Measurements from ENCODE around the gene ANXA4. TPM values are rescaled to one million over a fixed set of nuclear protein-coding genes. Genes with fewer than 3 reads are reported as not detected.
A peak's percentile ranks its signal among the peaks of the same experiment; 100 is the strongest.

Gene ANXA4
- total RNA-seq, 1 experiment from 2014 or later = 51.1 TPM

DNA sequence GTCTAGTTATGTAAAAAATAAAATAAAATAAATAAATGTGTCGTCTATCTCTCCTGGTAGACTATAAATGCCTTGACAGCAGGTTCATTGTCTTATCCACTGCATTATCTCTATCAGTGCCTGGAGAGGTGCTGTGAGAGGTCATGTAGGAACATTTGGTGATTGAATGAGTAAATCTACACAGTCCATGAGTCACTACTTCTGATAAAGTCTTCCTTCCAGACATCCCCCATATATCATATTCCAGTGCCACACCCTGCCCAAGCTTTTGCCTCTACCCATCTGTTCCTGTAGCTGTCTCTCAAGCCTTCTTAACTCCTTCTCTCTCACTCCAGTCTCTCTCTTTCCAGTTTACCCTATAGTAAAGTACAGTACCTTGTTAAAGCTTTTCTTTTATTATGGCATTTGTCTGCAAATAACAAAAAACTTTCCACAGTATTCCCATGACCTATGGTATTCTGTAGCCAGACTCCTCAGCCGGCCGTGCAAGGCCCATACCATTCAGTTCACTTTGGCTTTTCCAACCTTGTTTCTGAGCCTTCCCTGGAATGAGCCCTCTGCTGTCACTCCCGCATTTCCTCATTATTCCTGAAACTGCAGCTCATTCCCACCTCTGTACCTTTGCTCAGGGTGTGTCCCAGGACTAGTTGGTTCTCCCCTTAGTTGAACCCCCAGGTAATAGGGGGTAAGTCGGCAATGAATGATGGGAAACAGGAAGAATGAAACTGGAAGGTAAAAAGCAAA, 37.5 kb downstream of the ANXA4 start:
- Histone ChIP-seq H4K20me1 (ENCODE audit: low read length) (no peaks in the 10 kb centered on the region), H3K36me3 (ENCODE audit: low read depth, low read length) (no peaks in the 10 kb centered on the region; the same call in 1 of the 2 replicates), H3K79me2 (ENCODE audit: low read length) (no peaks in the 10 kb centered on the region), H3K9me2 (replicated peaks; ENCODE audit: low read length) (no peaks in the 10 kb centered on the region), H3K4me3 (ENCODE audit: low read length) (no peak overlapping the region), H3K27me3 (ENCODE audit: low read length) (no peaks in the 10 kb centered on the region), H3K4me2 (ENCODE audit: low read length) (peak overlapping the region; percentile 30), H3K27ac (ENCODE audit: low read length) (peak overlapping the region; percentile 2; the same call in 1 of the 2 replicates), H3K9ac (ENCODE audit: low read length) (no peak overlapping the region), H3K9me3 (ENCODE audit: low read length) (no peaks in the 10 kb centered on the region), H3K4me1 (ENCODE audit: insufficient read depth, low read length) (peaks cover 26% of the 10 kb centered on the region), H3F3A (ENCODE audit: low read length, unreplicated experiment) (peaks cover 4% of the 10 kb centered on the region), H2AFZ (ENCODE audit: low read length) (no peak overlapping the region)
- ChIA-PET POLR2A (ENCODE audit: unreplicated experiment) (interaction anchor here (0.6 kb wide), 1 partner anchor 10 kb away, joined by 20 read pairs; no protein-coding TSS in a partner anchor), CTCF (interaction anchor here (0.6 to 0.7 kb wide), 2 partner anchors 27 to 48 kb away, joined by 3 to 19 read pairs; no protein-coding TSS in a partner anchor)
- intact Hi-C loops (cut with micrococcal nuclease) = no loop called here
- peak; percentile 66 for DNase-seq
- ATAC-seq = peak; percentile 97
- TF ChIP-seq, protein P1, sequence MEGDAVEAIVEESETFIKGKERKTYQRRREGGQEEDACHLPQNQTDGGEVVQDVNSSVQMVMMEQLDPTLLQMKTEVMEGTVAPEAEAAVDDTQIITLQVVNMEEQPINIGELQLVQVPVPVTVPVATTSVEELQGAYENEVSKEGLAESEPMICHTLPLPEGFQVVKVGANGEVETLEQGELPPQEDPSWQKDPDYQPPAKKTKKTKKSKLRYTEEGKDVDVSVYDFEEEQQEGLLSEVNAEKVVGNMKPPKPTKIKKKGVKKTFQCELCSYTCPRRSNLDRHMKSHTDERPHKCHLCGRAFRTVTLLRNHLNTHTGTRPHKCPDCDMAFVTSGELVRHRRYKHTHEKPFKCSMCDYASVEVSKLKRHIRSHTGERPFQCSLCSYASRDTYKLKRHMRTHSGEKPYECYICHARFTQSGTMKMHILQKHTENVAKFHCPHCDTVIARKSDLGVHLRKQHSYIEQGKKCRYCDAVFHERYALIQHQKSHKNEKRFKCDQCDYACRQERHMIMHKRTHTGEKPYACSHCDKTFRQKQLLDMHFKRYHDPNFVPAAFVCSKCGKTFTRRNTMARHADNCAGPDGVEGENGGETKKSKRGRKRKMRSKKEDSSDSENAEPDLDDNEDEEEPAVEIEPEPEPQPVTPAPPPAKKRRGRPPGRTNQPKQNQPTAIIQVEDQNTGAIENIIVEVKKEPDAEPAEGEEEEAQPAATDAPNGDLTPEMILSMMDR (conservative IDR thresholded peaks at IDR 0.05; ENCODE audit: low read depth, low read length) = no peak
- TF ChIP-seq EZH2phosphoT487 (IDR thresholded peaks at IDR 0.05; ENCODE audit: borderline replicate concordance, low read length) (no peak), EZH2 (IDR thresholded peaks at IDR 0.05; ENCODE audit: low read length, unreplicated experiment) (no peak)
- no TSS peak for BruUV-seq (replicated peaks)

- no peak overlapping the region for H3K4me3 ChIP-seq (ENCODE audit: low read length)
- no peaks in the 10 kb centered on the region for H3K79me2 ChIP-seq (ENCODE audit: low read length)
- no peak overlapping the region for H3K9ac ChIP-seq (ENCODE audit: low read length)
- no peaks in the 10 kb centered on the region for H3K9me3 ChIP-seq (ENCODE audit: low read length)
- ChIA-PET CTCF (interaction anchor here (1.5 kb wide), 1 partner anchor 56 kb away, joined by 6 read pairs; no protein-coding TSS in a partner anchor), POLR2A (ENCODE audit: unreplicated experiment) (interaction anchor here (0.8 kb wide), 1 partner anchor 313 kb away, joined by 4 read pairs; no protein-coding TSS in a partner anchor)
- peaks cover 26% of the 10 kb centered on the region for H3K4me1 ChIP-seq (ENCODE audit: insufficient read depth, low read length)
- intact Hi-C loops (cut with micrococcal nuclease) = no loop called here
- no peaks in the 10 kb centered on the region for H3K9me2 ChIP-seq (replicated peaks; ENCODE audit: low read length)
- no peaks in the 10 kb centered on the region for H4K20me1 ChIP-seq (ENCODE audit: low read length)
- no peaks in the 10 kb centered on the region; the same call in 1 of the 2 replicates for H3K36me3 ChIP-seq (ENCODE audit: low read depth, low read length)
- TF ChIP-seq, protein P1 (conservative IDR thresholded peaks at IDR 0.05; ENCODE audit: low read depth, low read length) = no peak
- TF ChIP-seq EZH2phosphoT487 (IDR thresholded peaks at IDR 0.05; ENCODE audit: borderline replicate concordance, low read length) (no peak), EZH2 (IDR thresholded peaks at IDR 0.05; ENCODE audit: low read length, unreplicated experiment) (no peak)
- H3K27me3 ChIP-seq (ENCODE audit: low read length) = no peaks in the 10 kb centered on the region
- H3K4me2 ChIP-seq (ENCODE audit: low read length) = no peak overlapping the region
- H3F3A ChIP-seq (ENCODE audit: low read length, unreplicated experiment) = peaks cover 4% of the 10 kb centered on the region
- H3K27ac ChIP-seq (ENCODE audit: low read length) = no peak overlapping the region
- ATAC-seq = no peak
- no peak for DNase-seq
- H2AFZ ChIP-seq (ENCODE audit: low read length) = no peak overlapping the region
- BruUV-seq (replicated peaks) = no TSS peak
Observed at GRCh38 chr2:69780921-69781320, 39.0 kb downstream of the ANXA4 start.

Data from PC-3 (cell line).